GM12874 (cell line): ENCODE measurements around the gene RCE1.

ENCODE experiments used
- CTCF ChIP-seq: IDR thresholded peaks from 2 replicates; pipeline ENCODE4 v1.5.1; 2011; ENCODE audit warnings: low read depth, mild to moderate bottlenecking, control low read depth, low read length, moderate library complexity; ENCODE audit not compliant: insufficient read depth

RCE1 gene

DNA sequence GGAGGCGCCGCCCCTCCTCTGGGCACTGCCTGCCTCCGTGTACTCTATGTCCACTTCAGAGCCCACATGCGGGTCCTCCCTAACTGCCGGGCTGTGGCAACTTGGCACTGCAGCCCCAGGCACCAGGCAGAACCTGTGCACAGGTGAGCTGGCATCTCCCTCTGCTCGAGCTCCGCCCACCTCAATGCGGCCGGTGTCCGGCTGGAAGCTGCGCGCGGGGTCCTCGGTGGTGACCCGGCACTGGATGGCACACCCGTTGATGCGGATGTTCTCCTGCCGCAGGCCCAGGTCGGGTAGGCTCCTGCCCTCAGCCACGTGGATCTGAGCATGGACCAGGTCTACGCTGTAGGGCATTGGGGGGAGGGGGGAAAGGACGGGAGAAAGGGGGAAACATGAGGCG lies 22.8 kb downstream of the RCE1 start:
- no peak for TF ChIP-seq CTCF

GRCh38 chr11:66866511-66866986 lies 23.3 kb downstream of the RCE1 start:
- TF ChIP-seq CTCF: no peak

DNA sequence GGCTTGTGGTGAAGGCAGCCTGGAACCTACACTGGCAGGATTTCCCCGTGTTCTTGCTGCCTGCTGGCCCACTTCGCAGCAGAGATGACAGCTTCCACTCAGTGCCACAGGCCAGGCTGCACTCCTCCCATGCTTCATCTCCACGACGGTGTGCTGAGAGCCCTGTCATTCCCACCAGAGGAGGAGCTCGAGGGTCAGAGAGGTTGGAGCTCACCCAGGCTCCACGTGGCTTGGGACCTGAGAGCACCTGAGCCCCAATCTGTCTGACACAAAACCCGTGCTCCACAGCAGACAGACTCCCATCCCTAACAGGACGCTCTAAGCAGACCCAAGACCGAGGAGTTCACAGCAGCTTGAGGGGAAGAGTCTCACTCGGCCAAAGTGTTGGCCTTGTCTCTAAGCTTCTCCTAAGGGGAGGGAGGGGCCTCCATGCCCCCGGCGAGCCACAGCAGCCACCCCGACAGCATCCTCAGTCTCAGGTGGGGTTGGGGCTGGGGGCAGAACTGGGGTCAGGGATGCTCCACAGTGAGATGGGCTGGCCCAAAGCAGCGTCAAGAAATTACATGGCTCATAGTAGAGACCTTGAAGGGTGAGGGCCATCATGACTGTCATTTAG lies 24.3 kb downstream of the RCE1 start:
- TF ChIP-seq CTCF: no peak

DNA sequence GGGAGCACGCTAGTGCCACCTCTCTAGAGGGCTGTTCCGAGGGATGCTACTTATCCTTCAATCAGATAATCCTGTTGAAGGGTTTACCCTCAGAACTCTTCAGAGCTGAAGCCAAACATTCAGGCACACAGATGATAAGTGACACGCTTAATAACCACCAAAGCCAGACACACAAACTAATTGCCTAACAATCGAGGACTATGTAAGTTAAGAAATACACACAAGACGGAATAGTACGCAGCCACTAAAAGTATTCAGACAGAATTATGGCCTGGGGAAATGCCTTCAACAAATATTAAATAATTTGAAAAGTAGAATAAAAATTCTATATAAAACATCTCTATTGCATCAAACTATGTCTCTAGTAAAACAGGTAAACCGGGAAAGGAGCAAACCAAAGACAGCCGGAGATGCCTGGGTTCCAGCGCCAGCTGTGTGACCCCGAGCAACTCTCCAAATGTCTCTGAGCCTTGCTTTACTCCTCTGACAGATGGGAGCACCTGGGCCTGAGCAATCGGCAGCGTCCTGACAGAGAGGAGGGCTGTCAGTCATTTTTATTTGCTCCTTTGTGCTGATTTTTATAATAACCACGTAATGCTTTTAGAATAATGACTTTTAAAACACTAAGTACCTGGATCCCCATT lies 25.0 kb downstream of the RCE1 start:
- no peak for TF ChIP-seq CTCF

DNA sequence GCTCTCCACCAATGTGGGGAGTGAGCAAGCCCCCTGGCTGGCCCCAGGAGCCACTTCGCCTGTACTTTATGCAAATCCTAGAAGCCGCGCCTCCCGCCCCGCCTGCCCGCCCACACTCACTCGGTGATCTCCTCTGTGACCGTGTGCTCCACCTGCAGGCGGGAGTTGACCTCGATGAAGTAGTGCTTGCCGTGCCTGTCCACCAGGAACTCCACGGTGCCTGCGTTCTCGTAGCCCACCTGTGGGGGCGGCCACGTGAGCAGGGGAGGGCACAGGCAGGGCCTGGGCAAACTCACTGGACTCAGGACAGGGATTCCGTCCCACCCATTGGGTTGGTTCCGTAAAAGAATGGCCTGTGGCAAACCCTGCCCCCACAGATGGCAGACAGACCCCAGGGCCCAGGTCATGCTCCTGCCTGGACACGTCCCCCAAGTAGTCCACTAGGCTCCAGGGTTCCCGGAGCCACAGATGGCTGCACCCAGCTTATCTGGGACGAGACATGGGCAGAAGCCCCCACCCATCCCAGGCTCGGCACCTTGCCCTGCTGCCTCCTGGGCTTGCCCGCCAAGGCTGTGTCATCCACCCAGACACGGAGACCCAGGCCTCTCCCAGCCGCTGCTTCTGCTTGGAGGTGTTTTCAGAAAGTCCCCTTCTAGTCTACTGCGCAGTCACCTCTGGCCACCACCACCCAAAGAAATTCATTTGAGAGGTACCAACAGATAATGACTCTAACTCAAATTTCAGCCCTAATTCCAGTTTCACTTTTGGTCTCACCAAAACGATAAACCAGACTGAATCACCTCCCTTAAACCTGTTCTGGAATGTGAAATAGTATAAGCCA lies 25.7 kb downstream of the RCE1 start:
- peak; percentile 76 for TF ChIP-seq CTCF

- no peak for TF ChIP-seq CTCF
Measured at GRCh38 chr11:66869567-66869870, 26.3 kb downstream of the RCE1 start.

DNA sequence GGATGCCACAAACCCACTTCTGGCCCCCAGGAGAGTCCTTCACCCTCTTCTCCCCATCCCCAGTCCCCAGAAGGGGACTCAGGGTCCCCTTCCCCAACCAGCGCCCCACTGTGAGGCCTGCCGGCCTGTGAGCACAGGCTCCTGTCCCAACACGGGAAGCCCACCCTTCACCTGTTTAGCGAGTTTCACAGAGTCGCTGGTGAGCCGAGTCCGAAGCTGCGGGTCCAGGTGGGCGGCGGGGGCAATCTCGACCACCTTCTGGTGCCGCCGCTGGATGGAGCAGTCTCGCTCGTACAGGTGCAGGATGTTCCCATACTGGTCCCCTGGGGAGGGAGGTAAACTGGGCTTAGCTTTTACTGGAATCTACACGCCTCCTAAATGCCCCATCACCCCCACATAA lies 26.9 kb downstream of the RCE1 start:
- no peak for TF ChIP-seq CTCF
